GM21529 (cell line): Measurements from ENCODE around the gene MUSTN1.

Experiments
- ATAC-seq: cut with Tn5 transposase; IDR thresholded peaks from one replicate; pipeline ENCODE4 v1.9.1; 2021; ENCODE audit not compliant: unreplicated experiment

The MUSTN1 gene

DNA sequence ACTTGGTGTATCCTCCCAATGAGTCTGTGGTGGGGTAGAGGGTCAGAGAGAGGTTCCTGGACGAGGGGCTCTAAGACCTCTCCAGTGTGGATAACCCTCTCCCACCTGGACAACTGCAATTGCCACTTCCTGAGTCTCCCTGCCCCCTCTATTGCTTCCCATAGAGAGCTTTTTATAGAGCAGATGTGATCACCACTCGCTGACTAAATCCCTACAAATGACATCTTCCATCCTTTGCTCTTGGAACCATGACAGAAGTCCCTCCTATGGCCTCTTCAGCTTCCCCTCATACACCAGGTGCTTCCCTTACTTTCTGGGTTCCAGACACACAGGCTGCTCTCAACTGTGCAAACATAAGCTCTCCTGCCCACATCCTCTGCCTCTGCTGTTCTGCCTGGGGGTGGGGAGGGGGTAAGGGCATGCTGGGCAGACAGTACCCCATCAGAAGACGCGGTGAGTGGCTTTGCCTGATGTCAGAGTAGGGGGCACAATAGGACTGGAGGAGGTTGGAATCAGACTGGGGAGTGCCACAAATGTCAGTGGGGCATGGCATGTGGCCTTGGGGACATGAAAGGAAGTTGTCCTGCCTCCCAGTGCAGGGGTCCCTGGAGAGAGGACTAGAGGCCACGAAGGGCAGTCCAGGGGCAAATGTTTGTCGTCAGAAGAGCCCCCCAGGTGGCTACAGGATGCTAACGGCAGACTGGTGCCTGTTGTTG lies 25.0 kb downstream of the MUSTN1 start:
- no peak for ATAC-seq

DNA sequence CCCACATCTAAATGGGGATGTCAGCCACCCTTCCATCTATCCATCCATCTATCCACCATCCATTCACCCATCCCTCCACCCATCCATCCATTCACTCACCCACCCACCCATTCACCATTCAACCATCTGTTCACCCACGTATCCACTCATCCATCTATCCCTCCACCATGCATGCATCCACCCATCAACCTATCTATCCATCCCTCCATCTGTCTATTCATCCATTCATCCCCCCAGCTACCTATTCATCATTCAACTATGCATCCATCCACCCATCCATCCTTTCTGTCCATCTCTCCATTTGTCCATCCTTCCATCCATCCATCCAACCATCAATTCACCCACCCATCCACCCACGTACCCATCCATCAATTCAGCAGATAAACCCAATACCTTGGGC lies 25.7 kb downstream of the MUSTN1 start:
- ATAC-seq, result no peak

- ATAC-seq, result no peak
Measured at GRCh38 chr3:52805270-52806039, 29.4 kb downstream of the MUSTN1 start.

DNA sequence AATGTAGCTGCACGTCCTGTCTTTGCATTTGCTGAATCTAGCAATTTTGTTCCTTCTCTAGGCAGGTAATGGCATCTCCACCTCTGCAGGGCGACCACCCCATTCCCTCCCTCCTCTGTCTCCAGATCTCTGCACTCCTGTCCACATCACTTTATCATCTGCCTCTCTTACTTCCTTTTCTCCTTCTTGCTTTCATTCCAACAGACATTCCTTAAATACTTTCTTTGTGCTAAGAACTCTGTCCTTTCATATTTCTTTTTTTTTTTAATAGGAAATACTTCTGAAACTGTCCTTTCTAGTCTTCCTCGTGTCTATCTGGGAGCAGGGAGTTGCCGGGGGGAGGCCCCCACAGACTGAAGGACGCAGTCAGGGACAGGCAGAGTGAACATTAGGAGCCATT lies 33.0 kb downstream of the MUSTN1 start:
- ATAC-seq, result no peak

GRCh38 chr3:52800079-52800478 lies 34.7 kb downstream of the MUSTN1 start:
- ATAC-seq, result no peak

GRCh38 chr3:52798978-52799476 lies 35.8 kb downstream of the MUSTN1 start:
- no peak for ATAC-seq

GRCh38 chr3:52798376-52798977 lies 36.3 kb downstream of the MUSTN1 start:
- no peak for ATAC-seq

- ATAC-seq, result no peak
Measured at GRCh38 chr3:52796411-52796810, 38.4 kb downstream of the MUSTN1 start.

GRCh38 chr3:52795298-52795900 lies 39.4 kb downstream of the MUSTN1 start:
- ATAC-seq, result no peak

GRCh38 chr3:52794612-52795099 lies 40.2 kb downstream of the MUSTN1 start, which contains the start of gene ITIH3:
Gene ITIH3 (plus strand): TSS chr3:52794796. CDS start chr3:52794804, 8 bp downstream.
- ATAC-seq, result no peak

GRCh38 chr3:52793702-52794611 lies 40.9 kb downstream of the MUSTN1 start:
- no peak for ATAC-seq

DNA sequence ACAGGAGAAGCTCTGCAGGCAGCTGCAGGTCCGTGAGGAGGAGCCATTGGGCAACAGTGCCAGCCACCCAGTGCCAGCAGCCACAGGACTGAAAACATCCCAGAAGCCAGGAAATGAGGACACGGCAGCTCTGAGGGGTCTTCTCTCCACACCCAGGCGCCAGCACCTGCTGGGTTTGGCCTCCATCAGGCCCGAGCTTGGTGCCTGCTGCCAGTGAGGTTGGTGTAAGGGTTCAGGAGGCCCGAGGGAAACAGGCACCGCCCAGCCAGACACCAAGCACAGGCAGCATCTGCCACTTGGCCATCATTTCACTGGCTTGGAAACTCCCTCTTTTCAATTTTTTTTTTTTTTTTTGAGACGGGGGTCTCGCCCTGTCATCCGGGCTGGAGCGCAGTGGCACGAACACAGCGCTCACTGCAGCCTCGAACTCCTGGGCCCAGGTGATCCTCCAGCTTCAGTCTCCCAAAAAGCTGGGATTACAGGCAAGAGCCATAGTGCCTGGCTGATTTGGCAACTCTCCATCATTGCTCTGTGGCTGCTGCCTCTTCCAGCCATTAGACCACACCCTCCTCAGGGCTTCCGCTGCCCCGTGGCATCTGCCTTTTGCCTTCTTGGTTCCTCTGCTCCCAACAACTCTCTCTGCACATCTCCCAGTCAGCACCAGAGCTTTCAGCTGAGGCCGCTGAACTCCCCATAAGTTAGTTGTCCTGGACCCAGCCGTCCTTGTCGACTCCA lies 41.7 kb downstream of the MUSTN1 start:
- ATAC-seq, result no peak

GRCh38 chr3:52792413-52792812 lies 42.4 kb downstream of the MUSTN1 start:
- ATAC-seq, result no peak

DNA sequence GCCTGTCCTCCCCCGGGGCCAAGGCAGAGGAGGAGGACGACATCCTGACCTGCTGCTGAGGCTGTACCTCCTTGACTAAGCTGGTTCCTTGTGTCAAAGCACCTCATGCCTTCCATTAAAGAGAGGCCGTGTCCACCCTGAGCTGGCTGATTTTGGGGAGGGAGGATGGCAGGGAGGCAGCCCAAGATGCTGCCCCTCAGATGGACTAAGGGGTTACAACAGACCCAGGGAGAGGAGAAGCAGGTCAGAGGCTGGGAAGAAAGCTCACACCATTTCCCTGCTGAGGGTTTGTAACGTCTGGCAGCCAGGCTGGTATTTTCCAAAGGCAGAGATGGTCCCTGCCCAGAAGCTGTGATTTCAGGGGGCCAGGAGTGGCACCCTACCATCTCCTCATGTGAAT lies 42.9 kb downstream of the MUSTN1 start:
- no peak for ATAC-seq

GRCh38 chr3:52791366-52791765 lies 43.5 kb downstream of the MUSTN1 start:
- no peak for ATAC-seq

- ATAC-seq, result no peak
Measured at GRCh38 chr3:52790741-52791140, 44.1 kb downstream of the MUSTN1 start.

GRCh38 chr3:52790337-52790736 lies 44.5 kb downstream of the MUSTN1 start:
- no peak for ATAC-seq

GRCh38 chr3:52789746-52790040 lies 45.1 kb downstream of the MUSTN1 start:
- ATAC-seq, result no peak

DNA sequence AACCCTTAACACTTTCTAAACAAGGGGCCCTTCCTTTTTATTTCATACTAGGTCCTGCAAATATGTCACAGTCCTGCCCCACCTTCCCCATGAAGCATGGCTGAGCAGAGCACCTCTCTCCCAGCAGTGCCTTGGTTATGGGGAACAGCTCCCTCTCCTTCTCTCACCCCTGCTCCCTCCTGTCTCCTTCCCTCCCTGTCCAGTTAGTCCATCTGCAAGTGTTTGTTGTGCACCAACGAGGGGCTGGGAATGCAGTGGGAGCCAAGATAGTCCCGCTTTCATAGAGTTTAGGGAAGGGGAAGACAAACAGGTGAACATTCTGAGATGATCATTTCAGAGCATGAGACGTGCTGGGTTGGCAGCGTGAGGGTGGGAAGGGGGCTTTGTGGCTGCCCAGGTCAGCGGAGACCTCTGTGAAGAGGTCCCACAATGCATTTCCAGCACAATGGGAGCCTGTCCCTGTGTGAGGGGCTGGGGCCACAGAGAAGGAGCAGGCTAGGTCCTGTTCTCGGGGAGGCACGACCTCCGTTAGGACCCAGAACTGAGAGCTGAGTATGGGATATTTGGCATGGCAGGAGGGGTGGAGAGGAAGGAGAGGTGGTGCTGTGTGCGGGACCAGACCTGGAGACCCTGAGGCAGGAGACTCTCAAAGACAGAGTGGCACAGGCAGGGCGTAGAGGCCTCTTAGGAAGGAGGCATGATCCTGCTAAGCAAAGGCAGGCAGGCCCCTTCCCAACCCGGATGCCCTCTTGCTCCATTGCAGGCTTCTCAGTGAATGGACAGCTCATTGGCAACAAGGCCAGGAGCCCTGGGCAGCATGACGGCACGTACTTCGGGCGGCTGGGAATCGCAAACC lies 45.7 kb downstream of the MUSTN1 start:
- no peak for ATAC-seq
